HepG2 (cell line): ENCODE results near the gene HOXD1. TPM values are rescaled to one million over a fixed set of nuclear protein-coding genes. Genes with fewer than 3 reads are reported as not detected.

ENCODE experiments used
- AKNA ChIP-seq: sonication (generic); formaldehyde crosslinking; IDR thresholded peaks from 2 replicates; pipeline ENCODE4 v1.4.0; 2020; ENCODE audit warnings: missing genetic modification reagents, borderline replicate concordance
- ARHGAP35 ChIP-seq: sonication (generic); formaldehyde crosslinking; IDR thresholded peaks from 2 replicates; pipeline ENCODE4 v1.9.0; 2022; ENCODE audit warnings: mild to moderate bottlenecking, inconsistent platforms, moderate library complexity, missing genetic modification reagents, borderline replicate concordance
- CBX2 ChIP-seq, 2 experiments: fragments of 200-600 bp in 1 of 2; sonication (generic); formaldehyde crosslinking in 1 of 2; IDR thresholded peaks; 2 replicates each; pipeline versions ENCODE4 v1.7.0 to v1.8.1; 2018 to 2022; ENCODE audit warnings: low read depth in 2 of 2, low read length in 1 of 2, mild to moderate bottlenecking in 1 of 2, missing genetic modification reagents in 1 of 2
- DRAP1 ChIP-seq: IDR thresholded peaks from 2 replicates; pipeline ENCODE4 v1.6.1; 2016; ENCODE audit warnings: missing genetic modification reagents, missing compliant biosample characterization
- IKZF1 ChIP-seq: fragments of 450-650 bp; IDR thresholded peaks from 2 replicates; pipeline ENCODE4 v1.7.1; 2016
- KDM3A ChIP-seq: IDR thresholded peaks from 2 replicates; pipeline ENCODE4 v1.6.1; 2018; ENCODE audit warnings: low read depth, missing compliant biosample characterization
- NFIC ChIP-seq: IDR thresholded peaks from 2 replicates; pipeline ENCODE4 v1.6.1; 2012; ENCODE audit warnings: mild to moderate bottlenecking, low read length, inconsistent platforms
- TCF7 ChIP-seq: sonication (generic); IDR thresholded peaks from 2 replicates; pipeline ENCODE4 v1.6.1; 2016; ENCODE audit warnings: antibody characterized with exemption, low read depth
- TP53 ChIP-seq: sonication (generic); formaldehyde crosslinking; conservative IDR thresholded peaks from 2 replicates; pipeline ENCODE4 v1.4.0; 2020; ENCODE audit warnings: missing genetic modification reagents
- ZNF281 ChIP-seq: sonication (generic); formaldehyde crosslinking; IDR thresholded peaks from 2 replicates; pipeline ENCODE4 v1.4.0; 2020; ENCODE audit warnings: missing genetic modification reagents, borderline replicate concordance
- ZNF296 ChIP-seq: sonication (generic); formaldehyde crosslinking; conservative IDR thresholded peaks from 2 replicates; pipeline ENCODE4 v1.5.0; 2020; ENCODE audit warnings: mild to moderate bottlenecking, missing genetic modification reagents
- ZNF788 ChIP-seq: sonication (generic); formaldehyde crosslinking; IDR thresholded peaks from 2 replicates; pipeline ENCODE4 v1.5.0; 2020; ENCODE audit warnings: mild to moderate bottlenecking, missing genetic modification reagents, borderline replicate concordance
- ZNF790 ChIP-seq: sonication (generic); formaldehyde crosslinking; IDR thresholded peaks from 2 replicates; pipeline ENCODE4 v1.8.0; 2022; ENCODE audit warnings: missing genetic modification reagents, mild to moderate bottlenecking, borderline replicate concordance
- ZNF800 ChIP-seq: sonication (generic); formaldehyde crosslinking; IDR thresholded peaks from 2 replicates; pipeline ENCODE4 v1.4.0; 2020; ENCODE audit warnings: missing genetic modification reagents
- ZUFSP ChIP-seq: sonication (generic); formaldehyde crosslinking; IDR thresholded peaks from 2 replicates; pipeline ENCODE4 v1.9.0; 2021; ENCODE audit warnings: missing genetic modification reagents, mild to moderate bottlenecking, borderline replicate concordance
- polyA plus RNA-seq, 8 experiments: library from polyadenylated mRNA; depleted of rRNA in 3 of 8; stranded (reverse) in 7 of 8; unstranded in 1 of 8; fragments of >200 nt; fragmentation: Illumina TruSeq in 4 of 8; extraction: Trizol in 4 of 8; gene quantifications; 2 replicates each; pipeline versions ENCODE4 v1.2.1 to v1.2.3, GENCODE V29; 2011 to 2016; ENCODE audit warnings: low read depth in 4 of 8, missing spikeins in 1 of 8, mixed read lengths in 1 of 8; ENCODE audit not compliant: insufficient read depth in 1 of 8
- total RNA-seq, 5 experiments: library from RNA; depleted of rRNA; stranded (reverse); fragments of >200 nt; fragmentation: Illumina TruSeq; extraction: Trizol; gene quantifications; 2 replicates each; pipeline ENCODE4 v1.2.3, GENCODE V29; 2016; ENCODE audit warnings: low read depth in 1 of 5

Gene HOXD1
- total and polyA plus RNA-seq, 2 of the 13 experiments (the other 11 are each of a cell fraction or from before 2014, with no cell fraction given), result 10.0 to 22.3 TPM

- TF ChIP-seq DRAP1 (CRISPR knock-in tag), result peak; percentile 93
- no peak for TF ChIP-seq ZNF296 (CRISPR knock-in tag)
- TF ChIP-seq TP53 (CRISPR knock-in tag), result peak; percentile 40; the same call in 1 of the 2 replicates
- peak; percentile 71; the same call in 1 of the 2 replicates for TF ChIP-seq ZNF788 (CRISPR knock-in tag)
- TF ChIP-seq ZNF281 (CRISPR knock-in tag), result no peak
- TF ChIP-seq ARHGAP35 (CRISPR knock-in tag), result no peak
- TF ChIP-seq NFIC, result no peak
- 0 out of 2 replicates have a peak, but pooled peaks have one; percentile 16 for TF ChIP-seq ZNF790 (CRISPR knock-in tag)
- TF ChIP-seq IKZF1, result no peak
- TF ChIP-seq AKNA (CRISPR knock-in tag), result no peak
- 0 out of 2 replicates have a peak, but pooled peaks have one; percentile 6 for TF ChIP-seq ZNF800 (CRISPR knock-in tag)
- no peak for TF ChIP-seq TCF7
- no peak for TF ChIP-seq ZUFSP (CRISPR knock-in tag)
- TF ChIP-seq CBX2 (IDR thresholded peaks at IDR 0.05; ENCODE audit: low read depth, low read length), result no peak
- no peak for TF ChIP-seq CBX2 (CRISPR knock-in tag; IDR thresholded peaks at IDR 0.05; ENCODE audit: low read depth)
- TF ChIP-seq KDM3A (CRISPR knock-in tag), result no peak
Observed at GRCh38 chr2:176187899-176188773, at the start of gene HOXD1 (continued).
